SK-N-SH treated with all-trans-retinoic acid at 6 μM for 48 hours (cell line): ENCODE measurements around the gene CTIF.

Experiments used
- ARNTL ChIP-seq: fragments of 450-650 bp; formaldehyde crosslinking; IDR thresholded peaks from 2 replicates; pipeline ENCODE4 v1.5.0; 2020; ENCODE audit warnings: low read depth, mild to moderate bottlenecking, moderate library complexity, borderline replicate concordance
- BACH2 ChIP-seq: fragments of 250-450 bp; sonication (Bioruptor Pico); IDR thresholded peaks from 2 replicates; pipeline ENCODE4 v1.9.0; 2021; ENCODE audit warnings: mild to moderate bottlenecking, borderline replicate concordance
- CSDC2 ChIP-seq: fragments of 250-450 bp; sonication (Bioruptor Pico); IDR thresholded peaks from 2 replicates; pipeline ENCODE4 v1.5.0; 2020; ENCODE audit warnings: mild to moderate bottlenecking, moderate library complexity
- PATZ1 ChIP-seq: fragments of 250-450 bp; sonication (Bioruptor Pico); IDR thresholded peaks from 2 replicates; pipeline ENCODE4 v1.8.0; 2020; ENCODE audit warnings: mild to moderate bottlenecking, moderate library complexity, borderline replicate concordance
- RARB ChIP-seq: fragments of 250-450 bp; sonication (Bioruptor Pico); IDR thresholded peaks from 2 replicates; pipeline ENCODE4 v1.8.0; 2021; ENCODE audit warnings: mild to moderate bottlenecking, moderate library complexity
- SNAI2 ChIP-seq: fragments of 250-450 bp; sonication (Bioruptor Pico); IDR thresholded peaks from 2 replicates; pipeline ENCODE4 v1.5.0; 2020; ENCODE audit warnings: mild to moderate bottlenecking, moderate library complexity
- TSHZ2 ChIP-seq: fragments of 250-450 bp; sonication (Bioruptor Pico); IDR thresholded peaks from 2 replicates; pipeline ENCODE4 v1.5.0; 2020; ENCODE audit warnings: mild to moderate bottlenecking, moderate library complexity
- ZC3H10 ChIP-seq: fragments of 250-450 bp; sonication (Bioruptor Pico); IDR thresholded peaks from 2 replicates; pipeline ENCODE4 v1.5.1; 2021; ENCODE audit warnings: mild to moderate bottlenecking, moderate library complexity
- ZFP3 ChIP-seq: fragments of 250-450 bp; sonication (Bioruptor Pico); IDR thresholded peaks from 2 replicates; pipeline ENCODE4 v1.5.0; 2020; ENCODE audit warnings: mild to moderate bottlenecking, moderate library complexity
- ZNF565 ChIP-seq: fragments of 450-650 bp; formaldehyde crosslinking; conservative IDR thresholded peaks from 2 replicates; pipeline ENCODE4 v1.5.0; 2020; ENCODE audit warnings: low read depth, mild to moderate bottlenecking, moderate library complexity
- TF ChIP-seq, protein P1 (sequence below): fragments of 250-450 bp; sonication (Bioruptor Pico); IDR thresholded peaks from 2 replicates; pipeline ENCODE4 v1.5.1; 2021; ENCODE audit warnings: mild to moderate bottlenecking, moderate library complexity
- TF ChIP-seq, protein P2 (sequence below): fragments of 250-450 bp; sonication (Bioruptor Pico); IDR thresholded peaks from 2 replicates; pipeline ENCODE4 v1.5.1; 2020; ENCODE audit warnings: low read depth, mild to moderate bottlenecking, moderate library complexity

DNA sequence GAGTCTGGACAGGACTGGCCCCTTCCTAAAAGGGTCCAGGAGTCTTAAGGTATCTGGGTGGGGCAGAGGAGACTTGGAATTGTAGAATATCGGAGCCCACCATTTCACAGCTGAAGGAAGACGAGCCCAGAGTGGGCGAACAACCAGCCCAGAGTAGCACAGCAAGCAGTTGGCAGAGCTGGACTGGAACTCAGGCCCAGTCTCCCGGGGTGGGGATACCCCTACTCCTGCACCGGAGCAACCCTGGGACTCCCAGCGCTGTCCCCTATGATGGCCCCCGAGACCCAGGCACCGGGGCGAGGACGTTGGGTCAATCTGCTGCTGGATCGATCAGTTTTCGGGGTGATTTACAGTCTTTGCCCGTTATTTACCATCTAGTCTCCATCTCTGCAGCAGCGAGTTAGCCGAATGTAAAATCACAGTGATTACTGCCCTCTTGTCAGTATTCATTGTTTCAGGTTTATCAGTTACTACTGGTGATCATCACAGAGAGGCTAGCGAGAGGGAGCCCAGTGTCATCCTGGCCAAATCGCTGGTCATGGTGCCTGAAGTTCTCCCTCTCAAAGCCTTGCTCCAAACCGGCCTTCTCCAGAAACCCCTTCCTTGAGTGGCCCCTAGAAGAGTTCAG is 336.6 kb downstream of the CTIF start:
- TF ChIP-seq PATZ1: no peak
- TF ChIP-seq BACH2 (CRISPR knock-in tag): no peak
- TF ChIP-seq SNAI2 (CRISPR knock-in tag): no peak
- no peak for TF ChIP-seq ZNF565 (CRISPR knock-in tag)
- TF ChIP-seq, protein P1, sequence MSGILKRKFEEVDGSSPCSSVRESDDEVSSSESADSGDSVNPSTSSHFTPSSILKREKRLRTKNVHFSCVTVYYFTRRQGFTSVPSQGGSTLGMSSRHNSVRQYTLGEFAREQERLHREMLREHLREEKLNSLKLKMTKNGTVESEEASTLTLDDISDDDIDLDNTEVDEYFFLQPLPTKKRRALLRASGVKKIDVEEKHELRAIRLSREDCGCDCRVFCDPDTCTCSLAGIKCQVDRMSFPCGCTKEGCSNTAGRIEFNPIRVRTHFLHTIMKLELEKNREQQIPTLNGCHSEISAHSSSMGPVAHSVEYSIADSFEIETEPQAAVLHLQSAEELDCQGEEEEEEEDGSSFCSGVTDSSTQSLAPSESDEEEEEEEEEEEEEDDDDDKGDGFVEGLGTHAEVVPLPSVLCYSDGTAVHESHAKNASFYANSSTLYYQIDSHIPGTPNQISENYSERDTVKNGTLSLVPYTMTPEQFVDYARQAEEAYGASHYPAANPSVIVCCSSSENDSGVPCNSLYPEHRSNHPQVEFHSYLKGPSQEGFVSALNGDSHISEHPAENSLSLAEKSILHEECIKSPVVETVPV (CRISPR knock-in tag): no peak
- TF ChIP-seq, protein P2, sequence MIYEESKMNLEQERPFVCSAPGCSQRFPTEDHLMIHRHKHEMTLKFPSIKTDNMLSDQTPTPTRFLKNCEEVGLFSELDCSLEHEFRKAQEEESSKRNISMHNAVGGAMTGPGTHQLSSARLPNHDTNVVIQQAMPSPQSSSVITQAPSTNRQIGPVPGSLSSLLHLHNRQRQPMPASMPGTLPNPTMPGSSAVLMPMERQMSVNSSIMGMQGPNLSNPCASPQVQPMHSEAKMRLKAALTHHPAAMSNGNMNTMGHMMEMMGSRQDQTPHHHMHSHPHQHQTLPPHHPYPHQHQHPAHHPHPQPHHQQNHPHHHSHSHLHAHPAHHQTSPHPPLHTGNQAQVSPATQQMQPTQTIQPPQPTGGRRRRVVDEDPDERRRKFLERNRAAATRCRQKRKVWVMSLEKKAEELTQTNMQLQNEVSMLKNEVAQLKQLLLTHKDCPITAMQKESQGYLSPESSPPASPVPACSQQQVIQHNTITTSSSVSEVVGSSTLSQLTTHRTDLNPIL: no peak
- no peak for TF ChIP-seq ZC3H10
- TF ChIP-seq ZFP3 (CRISPR knock-in tag): no peak
- TF ChIP-seq CSDC2 (CRISPR knock-in tag): no peak
- TF ChIP-seq RARB (CRISPR knock-in tag): no peak
- no peak for TF ChIP-seq TSHZ2 (CRISPR knock-in tag)
- TF ChIP-seq ARNTL (CRISPR knock-in tag): no peak
